NOMO-1 treated with dmso at 0.1 percent for 144 hours (cell line): ENCODE results near the gene DNAJB4.

Source experiments
- DNase-seq: peaks from one replicate; lab custom pipeline; 2025; ENCODE audit not compliant: unreplicated experiment; lab: John Stamatoyannopoulos, UW

DNAJB4 gene

DNA sequence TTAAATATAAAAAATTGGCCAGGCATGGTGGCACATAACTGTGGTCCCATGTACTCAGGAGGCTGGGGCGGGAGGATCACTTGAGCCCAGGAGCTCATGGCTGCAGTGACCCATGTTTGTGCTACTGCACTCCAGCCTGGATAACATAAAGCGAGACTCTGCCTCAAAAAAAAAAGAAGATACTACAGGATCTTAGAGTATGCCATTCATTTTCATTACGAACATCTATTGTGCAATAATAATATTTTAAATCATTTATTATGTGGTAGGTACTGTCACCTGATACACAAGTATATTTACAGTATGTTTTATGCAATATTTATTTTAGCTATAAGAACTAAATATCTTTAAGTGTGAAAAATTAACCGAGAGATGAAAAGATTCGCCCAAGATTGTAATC, 31.7 kb downstream of the DNAJB4 start:
- DNase-seq, result no peak

DNA sequence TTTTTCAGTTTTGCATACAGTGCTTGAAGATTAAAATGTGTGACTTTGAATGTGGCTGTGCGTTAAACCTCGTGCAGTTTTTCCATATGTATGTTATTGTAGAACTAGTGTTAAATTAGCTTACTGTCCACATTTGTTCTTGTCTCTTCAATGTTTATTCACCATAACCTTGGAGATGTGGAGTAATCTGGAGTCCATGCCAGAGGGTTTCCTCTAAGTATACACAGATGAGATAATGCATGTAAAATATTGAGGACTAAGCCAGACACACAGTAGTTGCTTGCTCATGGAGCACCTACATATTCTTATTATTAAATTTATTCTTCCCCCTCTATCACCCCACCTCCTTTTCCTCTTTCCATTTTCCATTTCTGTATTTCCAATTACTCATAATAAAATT, 33.3 kb downstream of the DNAJB4 start:
- no peak for DNase-seq

DNA sequence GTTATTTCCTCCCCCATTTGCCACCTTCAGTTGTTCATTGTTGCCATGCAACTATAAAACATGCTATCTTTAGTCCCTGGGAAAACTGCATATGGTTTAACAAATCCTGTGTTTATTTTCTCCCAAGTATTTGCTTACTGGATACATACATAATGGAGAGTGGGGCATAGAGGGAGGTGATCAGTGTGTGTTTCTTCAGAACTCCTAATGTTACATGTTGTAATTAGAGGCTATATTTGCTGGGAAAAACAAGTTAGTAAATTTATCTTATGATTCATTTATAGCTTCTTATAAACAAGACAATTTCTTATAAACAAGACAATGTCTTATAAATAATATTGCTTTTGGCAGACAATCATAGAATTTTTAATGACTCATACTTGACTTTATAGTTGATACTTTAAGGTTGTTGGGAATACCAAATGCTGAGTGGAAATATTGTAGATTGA, 33.8 kb downstream of the DNAJB4 start:
- no peak for DNase-seq

DNA sequence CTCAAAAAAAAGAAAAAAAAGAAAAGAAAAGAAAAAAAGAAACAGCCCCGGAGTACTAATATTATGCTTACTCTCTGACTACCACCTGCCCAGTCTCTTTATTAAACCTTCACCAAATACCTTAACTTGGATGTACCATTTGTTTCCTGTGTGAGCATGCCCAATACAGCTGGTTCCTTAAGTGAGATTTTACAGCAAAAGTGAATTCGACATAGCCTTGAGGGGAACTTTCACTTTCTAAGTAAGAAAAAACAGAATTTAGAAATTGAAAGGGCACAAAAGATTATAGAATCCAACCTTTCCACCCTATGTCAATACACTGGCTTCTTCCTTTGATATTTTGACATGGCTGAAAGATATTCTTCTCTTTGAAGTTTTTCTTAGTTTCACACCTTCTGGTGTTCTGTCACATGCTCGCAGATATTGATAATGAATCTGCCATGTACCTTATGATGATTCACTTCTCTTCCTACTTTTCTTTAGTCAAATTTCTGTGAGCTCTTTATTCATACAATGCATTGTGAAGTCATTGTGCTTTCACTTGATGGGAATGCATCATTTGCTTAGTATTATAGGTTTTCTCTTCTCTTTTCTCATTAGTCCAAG, 35.8 kb downstream of the DNAJB4 start:
- DNase-seq, result no peak

DNA sequence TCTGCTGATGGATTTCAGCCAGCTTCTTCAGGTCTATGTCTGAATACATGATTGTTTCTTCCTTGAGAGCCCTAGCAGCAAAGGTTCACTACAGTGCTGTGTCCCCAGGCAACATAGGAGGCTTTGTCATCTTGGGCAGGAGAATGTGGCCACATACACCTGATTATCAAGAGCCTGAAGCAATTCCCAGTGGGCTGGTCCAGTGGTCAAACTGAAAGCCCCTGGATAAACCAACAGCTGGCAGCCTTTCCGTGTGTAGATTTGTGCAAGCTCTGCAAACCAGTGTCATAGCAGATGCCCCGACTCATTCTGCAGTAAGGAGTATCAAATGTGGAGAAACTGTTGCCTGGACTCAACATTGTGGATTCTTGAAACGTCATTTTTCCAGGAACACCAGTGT, 38.7 kb downstream of the DNAJB4 start:
- no peak for DNase-seq

DNA sequence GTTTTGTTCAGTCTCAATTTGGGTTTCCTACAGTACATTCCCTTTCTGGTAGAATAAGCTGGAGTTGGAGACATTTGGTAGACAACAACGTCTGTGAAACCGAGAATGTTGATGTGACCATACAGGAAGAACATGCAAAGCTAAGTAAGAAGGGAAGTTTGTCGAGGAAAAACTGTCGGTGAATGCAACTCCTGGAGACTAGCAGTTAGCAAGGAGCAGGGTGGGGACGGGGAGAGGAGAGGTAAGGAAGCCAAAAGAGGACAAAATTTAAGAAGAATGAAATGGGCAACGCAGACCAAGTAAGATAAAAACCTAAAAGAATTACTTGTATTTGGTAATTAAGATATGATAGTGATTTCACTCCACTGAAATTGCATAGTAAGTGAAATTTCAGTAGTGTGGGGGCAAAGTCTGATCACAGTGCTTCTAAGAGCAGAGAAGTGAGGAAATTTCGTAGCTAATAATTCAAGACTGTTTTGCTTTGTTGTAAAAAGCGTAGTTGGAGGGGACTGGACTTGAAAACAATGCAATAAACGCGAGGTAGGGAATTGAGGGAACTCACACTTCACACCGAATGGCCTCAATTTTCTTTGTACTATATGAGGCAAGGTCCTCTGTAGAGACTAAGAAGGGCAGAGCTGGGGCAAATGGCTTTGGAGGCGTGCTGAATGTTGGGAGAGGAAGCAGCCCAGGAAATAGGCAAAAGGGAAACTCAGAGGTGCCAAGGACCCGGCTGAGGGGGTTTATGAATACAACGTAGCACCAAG, 40.2 kb downstream of the DNAJB4 start:
- no peak for DNase-seq

DNA sequence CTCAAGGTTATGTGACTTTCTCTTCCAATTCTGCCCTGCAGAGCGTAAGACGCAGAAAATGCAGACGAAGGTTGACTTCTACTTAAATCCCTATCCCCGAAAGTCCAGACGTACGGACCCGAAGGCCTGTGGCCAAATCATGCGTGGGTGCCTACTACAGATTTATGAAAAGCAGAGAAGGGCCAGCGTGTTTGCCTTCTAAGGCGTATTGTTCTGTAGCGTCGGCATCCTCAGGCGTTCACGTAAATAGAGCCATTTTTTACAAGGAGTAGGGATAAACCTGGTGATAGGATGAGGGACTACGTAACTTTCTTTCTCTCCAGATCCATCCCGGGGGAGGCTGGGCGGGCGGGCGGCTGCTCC, 40.8 kb downstream of the DNAJB4 start:
- DNase-seq, result no peak

DNA sequence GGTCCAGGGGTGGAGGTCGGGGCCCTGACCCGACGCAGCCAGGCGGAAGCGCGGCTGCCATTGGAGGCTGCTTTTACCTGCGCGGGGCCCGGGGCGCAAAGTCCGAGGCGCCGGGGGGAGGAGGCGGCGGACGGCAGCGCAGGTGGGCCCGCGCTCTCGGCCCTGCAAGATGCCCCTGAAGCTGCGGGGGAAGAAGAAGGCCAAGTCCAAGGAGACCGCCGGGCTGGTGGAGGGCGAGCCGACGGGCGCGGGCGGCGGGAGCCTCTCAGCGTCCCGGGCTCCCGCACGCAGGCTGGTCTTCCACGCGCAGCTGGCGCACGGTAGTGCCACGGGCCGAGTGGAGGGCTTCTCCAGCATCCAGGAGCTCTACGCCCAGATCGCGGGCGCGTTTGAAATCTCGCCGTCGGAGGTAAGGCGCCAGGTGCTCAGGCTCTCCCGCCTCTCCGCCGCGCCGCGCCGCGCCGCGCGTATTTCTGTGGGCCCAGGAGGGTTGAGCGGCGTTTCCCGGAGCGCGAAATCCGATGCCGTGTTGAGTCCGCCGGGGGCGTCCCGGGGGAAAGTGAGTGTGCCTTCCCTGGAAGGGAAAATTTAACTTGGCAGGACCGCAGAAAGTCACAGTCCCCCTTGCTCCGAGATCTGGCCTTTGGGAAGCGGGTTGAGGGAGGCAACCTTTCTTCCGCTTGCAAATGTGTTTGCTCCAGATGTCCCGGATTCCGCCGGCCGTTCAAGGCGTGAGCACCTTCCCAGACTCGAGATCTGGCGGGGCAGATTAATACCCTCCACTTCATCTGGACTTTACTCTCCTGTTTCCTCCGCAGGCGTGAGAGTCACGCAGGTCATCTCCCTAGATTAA, 41.4 kb downstream of the DNAJB4 start, which contains the start of gene GIPC2:
GIPC2 (plus strand) TSS at position 41 of the 853 bp plus-strand sequence; CDS start at position 170, 129 bp downstream.
- DNase-seq, result no peak

DNA sequence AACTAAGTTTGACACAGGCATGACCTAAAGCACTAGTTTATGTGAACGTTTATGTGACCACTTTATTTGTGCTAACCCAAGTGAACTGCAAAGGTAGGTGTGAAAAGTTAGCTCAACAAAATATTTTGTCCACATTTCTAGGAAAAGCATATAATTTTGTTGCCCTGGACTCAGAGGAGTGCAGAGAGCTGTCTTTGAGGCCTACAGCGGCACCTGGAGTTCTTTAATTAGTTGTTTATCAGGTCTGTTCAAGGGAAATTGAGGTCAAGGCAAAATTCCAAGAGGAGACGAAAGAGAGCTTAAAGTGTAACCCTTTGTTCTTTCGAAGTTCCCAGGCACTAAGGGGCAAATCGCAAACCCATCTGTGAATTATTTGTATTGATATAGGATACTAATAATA, 42.4 kb downstream of the DNAJB4 start:
- DNase-seq, result no peak

DNA sequence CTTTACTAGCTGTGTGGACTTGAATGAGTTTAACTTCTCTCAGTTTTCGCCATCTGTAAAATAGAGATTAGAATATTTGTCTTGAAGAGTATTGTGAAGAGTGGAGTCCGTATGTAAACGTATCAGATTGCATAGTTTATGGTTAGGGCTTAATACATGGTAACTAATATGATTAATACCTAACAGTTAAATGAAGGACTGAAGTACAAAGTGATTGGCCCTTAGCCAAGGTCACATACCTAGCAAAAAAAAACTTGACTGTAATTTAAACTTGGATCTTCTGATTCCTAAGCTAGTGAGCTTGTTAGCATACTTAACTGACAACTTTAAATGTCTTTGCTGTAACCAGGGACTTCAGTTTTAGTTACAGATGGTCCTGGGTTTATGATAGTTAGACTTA, 42.9 kb downstream of the DNAJB4 start:
- no peak for DNase-seq

DNA sequence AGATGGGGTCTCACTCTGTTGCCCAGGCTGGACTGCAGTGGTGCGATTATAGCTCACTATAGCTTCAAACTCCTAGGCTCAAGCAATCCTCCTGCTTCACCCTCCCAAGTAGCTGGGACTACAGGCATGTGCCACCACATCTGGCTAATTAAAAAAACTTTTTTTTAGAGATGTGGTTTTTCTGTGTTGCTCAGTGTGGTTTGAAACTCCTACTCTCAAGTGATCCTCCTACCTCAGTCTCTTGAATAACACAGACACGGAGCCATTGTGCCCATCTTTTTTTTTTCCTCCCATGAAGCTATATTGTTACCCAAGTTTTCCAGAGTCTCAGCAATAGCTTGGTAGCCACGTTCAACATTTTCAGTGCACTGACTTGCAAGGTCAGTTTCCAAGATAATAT, 43.7 kb downstream of the DNAJB4 start:
- DNase-seq, result no peak

DNA sequence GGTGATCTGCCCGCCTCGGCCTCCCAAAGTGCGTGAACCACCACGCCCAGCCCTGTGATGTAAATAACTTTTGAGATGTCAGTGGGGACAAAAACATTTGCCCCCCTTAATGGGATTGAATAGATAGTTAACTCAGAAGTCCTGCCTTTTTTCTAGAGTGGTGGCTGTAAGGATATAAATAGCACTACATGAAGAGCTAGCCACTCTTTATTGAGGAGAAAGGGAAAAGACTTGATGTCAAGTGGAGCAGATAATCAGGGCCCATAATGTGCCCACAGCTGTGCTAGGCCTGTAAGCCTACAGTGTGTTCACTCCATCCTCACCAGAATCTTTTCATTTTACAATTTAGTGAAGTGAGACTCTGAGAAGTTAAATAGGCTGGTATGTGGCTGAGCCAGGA, 44.7 kb downstream of the DNAJB4 start:
- DNase-seq, result no peak

DNA sequence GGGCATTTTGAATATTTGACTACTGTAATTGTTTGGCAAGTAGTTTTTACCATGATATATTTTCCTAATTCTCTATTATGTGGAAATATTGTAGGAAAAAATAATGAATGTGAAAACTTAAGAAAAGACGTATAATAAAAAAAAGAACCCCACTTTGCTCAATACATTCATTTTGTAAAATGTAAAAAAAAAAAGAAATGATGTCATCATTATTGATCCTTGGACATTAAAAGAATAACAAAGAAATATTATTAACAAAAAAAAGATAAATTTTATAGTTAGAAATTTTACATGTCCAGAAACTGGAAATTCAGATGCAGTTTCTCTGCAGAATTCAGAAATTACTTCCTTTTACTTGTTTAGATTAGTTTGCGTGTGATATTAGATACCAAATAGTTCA, 46.3 kb downstream of the DNAJB4 start:
- DNase-seq, result no peak

DNA sequence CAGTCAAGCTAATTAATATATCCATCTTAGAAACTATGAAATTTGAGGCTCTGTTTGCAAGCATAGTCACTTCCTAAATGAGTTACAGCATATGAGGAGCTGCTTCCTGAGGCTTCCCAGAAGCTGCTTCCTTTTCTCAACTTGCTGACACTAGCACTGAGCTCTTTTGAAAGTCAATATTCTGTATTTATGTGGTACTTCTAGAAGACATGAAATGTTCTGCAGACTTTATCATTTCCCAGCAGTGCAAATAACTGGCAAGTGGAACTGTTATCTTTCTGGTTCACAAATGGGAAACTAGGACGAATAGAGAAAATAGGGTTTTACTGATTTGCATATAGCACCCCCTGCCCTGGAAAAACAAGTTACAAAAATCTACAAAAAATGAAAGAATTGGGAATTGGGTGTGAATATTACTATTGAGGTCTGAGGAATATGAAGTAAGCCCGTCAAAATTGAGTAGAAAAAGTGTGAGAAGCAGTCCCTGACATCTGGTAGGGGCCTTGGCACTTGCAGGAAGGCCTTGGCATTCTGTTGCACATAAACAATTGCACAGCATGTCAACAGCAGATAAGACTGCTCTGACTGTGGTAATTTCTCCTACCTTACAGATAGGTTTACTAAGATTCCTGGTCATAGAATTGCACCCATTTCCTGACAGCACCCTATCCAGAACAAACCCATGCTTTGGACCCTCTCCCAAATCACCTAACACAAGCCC, 48.1 kb downstream of the DNAJB4 start:
- DNase-seq, result no peak

DNA sequence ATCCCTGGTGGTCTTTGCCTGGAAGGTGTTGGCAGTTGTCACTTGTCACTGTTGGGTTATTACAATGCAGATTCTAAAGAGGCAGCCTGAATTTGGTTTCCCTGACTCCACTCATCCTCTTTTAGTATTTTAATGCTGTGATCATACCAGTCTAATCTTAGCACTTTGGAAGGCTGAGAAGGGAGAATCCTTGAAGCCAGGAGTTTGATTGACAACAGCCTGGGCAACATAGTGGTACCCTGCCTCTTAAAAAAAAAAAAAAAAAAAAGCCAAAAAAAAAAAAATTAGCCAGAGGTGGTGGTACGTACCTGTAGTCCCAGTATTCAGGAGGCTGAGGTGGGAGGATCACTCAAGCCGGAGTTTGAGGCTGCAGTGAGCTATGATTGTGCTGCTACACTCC, 48.8 kb downstream of the DNAJB4 start:
- DNase-seq, result no peak

DNA sequence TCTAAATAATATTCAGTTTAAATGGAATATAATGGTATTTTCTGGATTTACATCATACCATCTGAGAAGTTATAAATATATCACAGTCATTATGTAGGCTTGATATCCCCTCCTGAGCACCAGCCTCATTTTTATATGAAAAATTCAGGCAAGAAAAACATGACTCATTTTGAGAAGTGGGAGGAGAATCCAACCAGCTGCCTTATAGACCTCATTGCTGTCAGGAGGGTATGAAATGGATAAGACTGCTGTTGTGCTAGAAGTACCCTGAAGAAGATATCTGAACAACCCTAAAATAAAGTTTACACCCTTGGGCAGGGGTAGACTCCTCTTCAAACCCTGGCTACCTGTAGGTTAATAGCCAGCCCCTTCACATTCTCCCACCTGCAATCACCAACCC, 49.8 kb downstream of the DNAJB4 start:
- no peak for DNase-seq

DNA sequence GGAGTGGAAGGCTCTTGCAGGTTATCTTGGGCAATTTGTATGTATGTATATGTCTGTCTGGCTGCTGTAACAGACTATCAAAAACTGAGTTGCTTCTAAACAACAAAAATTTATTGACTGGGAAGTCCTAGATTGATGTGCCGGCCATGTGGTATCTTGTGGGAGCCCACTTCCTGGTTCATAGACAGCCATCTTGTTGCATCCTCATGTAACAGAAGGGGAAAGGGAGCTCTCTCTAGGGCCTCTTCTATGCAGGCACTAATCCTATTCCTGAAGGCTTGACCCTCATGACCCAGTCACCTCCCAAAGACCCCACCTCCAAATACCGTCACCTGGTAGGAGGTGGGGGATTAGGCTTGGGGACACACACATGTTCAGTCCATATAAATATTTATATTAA, 50.2 kb downstream of the DNAJB4 start:
- DNase-seq, result no peak

DNA sequence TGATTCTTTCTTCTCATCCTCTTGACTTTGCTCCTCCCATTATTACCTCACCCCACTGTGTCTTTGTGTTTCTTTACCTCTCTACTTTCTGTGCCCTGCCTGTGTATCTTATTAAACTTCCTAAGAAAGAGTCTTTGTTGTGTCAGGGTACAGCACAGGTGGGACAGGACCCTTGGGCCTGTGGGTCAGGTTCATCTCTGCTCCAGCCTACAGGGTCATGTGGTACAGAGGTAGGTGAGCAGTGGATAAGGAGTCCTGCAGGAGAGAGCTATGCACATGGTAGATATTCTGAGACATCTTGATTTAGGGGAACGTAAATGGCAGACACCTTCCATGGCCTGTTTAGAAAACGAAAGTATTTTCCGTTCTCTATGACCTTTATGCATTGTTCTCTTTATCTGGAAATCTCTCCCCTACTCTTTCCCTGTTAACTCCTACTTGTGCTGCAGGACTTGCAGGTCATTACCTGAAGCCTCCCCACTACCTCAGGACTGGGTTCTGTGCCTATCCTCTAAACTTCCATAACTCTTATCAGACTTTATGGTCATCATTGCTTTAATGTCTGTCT, 50.9 kb downstream of the DNAJB4 start:
- no peak for DNase-seq

DNA sequence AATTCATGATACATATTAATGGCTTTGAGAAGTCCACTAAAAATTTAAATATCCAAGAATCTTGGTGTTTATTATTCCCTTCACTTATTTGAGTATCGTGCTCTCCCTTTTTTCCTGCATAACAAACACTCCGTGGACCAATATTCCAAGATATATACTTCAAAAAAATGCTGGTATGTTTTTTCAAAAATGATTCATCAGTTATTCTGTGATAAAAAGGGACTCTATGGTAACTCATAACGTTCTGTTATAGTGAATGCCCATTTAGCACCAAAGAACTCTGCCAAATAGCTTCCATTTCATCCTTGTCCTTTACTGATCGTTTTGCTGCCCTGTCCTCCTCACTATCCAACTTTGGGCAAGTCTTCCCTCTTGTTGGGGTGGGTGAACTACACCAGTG, 53.9 kb downstream of the DNAJB4 start:
- DNase-seq, result no peak

DNA sequence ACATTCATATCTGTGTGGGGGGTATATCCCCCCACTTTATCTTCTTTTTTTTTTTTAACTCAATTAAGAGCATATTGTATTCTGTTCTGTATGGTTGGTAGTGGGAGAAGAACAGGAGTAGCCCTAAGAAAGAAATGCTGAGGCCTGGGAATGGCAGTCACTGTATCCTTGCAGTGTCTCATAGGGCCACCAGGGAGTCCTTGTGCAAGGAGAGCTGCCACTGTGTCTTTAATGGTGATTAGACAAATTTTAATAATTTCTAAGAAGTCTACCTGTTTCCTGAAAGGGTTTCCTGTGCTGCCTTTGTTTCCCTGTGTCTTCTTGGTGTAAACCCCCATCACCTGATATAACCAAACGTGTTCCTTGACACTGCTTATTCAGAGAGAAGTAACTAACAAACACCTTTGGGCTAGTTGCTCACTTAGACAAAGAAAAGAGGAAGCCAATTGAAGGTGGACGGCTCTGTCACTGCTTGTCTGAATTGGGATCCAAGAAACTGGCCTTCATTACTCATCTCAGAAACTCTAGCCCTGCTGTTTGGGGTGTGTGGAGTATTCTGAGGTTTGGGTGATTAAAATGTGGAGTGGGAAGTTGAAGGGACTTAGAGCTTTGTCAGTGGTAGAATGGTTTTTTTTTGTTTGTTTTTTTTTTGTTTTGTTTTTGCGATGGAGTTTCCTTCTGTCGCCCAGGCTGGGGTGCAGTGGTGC, 56.3 kb downstream of the DNAJB4 start:
- no peak for DNase-seq
